Thyroid gland (tissue), 4 donors: Measurements from ENCODE around the gene SDHA.

Experiments
- CTCF ChIP-seq, 6 experiments: fragments of 200-600 bp in 3 of 6; fragments of 450-650 bp in 3 of 6; sonication (generic) in 3 of 6; IDR thresholded peaks; one replicate each; pipeline ENCODE4 v1.5.1; 2016 to 2019; ENCODE audit warnings: antibody characterized with exemption in 6 of 6, mild to moderate bottlenecking in 2 of 6, inconsistent platforms in 1 of 6, moderate library complexity in 1 of 6
- POLR2A ChIP-seq, 2 donors: fragments of 450-650 bp; IDR thresholded peaks; one replicate each; pipeline ENCODE4 v1.6.1; 2017; ENCODE audit warnings: antibody characterized with exemption in 2 of 2, mild to moderate bottlenecking in 2 of 2, moderate library complexity in 1 of 2

- TF ChIP-seq CTCF (IDR thresholded peaks at IDR 0.05) (peak in 2 of 6 experiments; percentile 23 to 35), POLR2A (IDR thresholded peaks at IDR 0.05) (peak; percentile 67 to 96)
These were observed at the start of gene SDHA, which contains the start of gene CCDC127 for GRCh38 chr5:217494-218456.
